Activated CD4-positive, alpha-beta T cell treated with anti-CD3 and anti-CD28 coated beads for 1 hour (primary cell): Measurements from ENCODE around the gene BRD1.

Experiments used
- DNase-seq: peaks from one replicate; pipeline ENCODE4 v3.0.0-alpha.2; 2020

Gene BRD1

DNA sequence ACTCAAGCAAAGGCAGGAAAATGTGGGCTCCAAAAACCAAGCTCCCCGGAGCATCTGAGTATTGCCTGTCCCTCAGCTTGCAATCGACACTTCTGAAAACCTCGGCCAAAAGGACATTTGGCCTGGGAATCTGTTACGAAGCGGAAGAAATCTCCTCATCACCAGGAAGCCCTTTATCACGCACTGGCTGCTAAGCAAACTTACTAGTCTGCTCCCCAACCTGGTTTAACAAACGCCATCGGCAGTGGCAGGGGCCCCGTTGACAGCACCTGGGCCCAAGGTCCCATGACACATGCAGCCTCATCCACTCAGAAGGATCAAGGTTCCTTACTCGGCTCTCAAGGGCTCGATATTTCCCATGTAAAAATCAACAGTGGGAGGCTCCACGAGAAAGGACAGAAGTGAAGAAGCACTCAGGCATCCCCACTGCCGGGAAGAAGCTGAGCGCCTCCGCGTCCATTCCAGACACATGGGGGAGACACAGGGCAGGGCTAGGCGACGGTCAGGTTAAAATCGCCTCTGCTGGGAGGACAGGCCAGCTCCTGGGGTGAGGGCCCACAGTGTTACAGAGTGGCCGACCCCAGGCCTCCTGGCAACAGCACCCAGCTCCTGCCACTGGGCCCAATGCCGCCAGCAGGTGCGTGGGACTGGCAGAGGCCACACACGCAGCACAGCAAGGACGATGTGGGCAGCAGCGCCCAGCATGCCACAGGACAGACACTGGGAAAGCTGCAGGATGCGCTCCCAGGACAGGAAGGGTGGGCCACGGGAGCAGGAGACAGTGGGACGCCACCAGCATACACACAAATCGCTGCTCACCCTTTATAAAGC is 27.1 kb downstream of the BRD1 start:
- no peak for DNase-seq

DNA sequence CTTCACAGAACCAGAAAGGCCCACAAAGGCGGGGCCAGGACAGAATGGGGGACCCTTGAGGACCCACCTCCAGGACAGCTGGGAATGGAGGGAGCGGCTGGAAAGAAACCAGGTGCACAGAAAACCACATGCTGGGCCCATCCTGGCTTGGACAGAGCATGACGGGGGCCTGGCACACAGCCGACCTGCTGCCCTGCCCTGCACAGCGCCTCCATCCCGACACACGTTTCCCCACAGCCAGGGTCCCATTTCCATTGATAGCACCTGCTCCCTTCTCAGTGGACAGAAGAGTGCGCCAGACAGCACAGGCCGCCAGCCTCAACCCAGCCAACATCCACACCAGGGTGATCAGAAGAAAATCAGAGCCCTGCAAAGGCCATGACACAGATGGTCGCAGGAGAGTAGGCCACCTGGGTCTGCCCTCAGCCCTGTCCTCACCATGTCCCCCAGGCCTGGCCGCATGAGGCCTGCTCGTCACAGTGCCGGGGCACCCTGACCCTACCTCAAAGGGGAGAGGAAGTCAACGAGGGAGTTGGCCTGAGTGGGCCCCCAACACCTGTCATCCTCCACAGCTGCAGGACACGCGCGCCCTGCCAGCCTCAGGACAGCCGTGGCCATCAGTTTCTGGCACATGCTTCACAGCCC is 28.1 kb downstream of the BRD1 start:
- no peak for DNase-seq

DNA sequence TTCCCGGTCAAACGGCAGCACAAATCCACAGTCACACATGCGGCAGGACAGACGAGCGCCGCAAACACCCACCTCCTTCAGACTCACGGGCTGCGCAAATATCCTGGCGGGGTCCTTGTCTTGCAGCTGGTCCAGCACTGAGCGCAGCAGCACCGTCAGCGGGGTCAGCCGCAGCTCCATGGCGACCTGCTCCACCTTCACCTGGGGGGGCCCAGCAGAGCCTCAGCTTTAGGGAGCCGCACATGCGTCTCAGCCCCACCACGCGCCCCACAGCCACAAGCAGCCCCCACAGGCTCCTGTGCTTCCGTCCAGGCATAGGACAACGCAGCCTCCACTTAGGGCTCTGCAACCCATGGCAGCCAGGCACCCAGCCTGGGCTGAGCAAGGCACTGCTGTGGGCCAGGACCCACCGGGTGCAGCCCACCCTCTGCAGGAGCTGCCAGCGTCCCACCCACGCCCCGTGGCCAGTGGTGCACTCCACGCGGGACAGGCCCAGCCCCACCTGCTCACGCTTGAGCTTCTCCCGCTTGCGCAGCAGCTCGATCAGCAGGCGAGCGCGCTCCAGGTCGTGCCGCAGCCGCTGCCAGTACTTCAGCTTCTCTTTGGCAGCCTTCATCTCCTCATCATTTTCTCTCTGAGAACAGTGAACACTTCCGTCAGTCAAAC is 29.1 kb downstream of the BRD1 start:
- no peak for DNase-seq

DNA sequence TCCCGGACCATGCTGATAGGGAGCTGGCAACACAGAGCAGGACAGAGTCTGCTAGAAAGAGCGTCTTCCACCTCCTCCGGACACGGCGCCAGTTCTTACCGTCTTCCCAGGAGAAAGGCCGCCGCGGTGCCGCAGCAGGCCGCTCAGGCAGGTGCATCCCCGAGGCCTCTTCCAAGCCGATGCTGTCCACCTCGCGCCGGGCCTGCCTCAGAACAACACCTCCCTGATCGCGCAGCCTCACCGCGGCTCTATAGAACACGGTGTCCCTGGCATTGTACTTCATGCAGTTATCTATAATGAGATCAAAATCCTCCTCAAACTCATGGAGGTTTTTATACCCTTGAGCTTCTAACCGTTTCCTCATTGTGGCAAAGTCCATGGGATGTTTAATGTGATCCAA is 30.0 kb downstream of the BRD1 start:
- no peak for DNase-seq

DNA sequence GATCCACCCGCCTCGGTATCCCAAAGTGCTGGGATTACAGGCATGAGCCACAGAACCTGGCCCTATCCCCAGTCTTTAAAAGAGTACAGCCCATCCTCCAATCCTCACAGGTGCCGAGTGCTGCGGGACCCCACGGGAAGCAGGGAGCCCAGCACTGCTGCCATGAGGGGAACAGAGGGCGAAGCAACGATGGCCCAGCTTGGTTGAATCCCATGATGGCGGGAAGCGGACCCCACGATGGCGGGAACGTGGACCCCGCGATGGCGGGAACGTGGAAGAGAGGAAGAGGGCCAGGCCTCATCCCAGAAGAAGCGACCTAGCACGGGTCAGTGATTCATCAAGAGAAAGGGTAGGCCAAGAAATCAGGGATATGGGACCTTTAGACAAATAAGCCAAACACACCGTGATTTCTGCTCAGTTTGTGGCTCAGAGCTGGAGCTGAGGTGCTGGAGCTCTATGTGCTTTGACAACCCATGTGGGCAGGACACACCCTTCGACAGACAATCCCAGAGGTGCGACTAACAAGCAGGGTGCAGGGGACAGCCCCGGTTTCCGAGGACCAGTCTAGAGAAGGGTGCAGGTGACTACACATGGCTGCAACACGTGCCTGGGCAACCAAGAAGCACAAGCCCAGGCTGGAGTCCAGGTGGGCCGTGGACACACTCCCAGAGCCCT is 30.9 kb downstream of the BRD1 start:
- no peak for DNase-seq

DNA sequence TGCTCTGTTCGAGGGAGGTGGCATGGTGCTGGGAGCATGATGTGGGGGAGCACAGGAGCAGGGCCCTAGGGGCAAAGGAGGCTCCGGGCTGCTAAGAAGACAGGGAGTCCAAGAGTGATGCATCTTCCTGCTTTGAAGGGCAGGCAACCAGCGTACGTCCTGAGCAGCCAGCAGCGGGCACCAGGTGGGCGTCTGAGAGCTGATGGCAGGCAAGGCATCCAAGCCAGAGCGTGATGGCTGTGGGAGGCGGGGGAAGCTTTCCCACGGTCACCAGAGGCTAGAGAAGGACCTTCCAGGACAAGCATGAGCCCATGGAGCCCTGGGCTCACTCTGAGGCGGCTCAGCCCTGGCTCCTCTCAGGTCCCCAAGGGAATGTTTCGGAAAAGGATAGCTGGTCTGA is 32.2 kb downstream of the BRD1 start:
- DNase-seq: no peak

DNA sequence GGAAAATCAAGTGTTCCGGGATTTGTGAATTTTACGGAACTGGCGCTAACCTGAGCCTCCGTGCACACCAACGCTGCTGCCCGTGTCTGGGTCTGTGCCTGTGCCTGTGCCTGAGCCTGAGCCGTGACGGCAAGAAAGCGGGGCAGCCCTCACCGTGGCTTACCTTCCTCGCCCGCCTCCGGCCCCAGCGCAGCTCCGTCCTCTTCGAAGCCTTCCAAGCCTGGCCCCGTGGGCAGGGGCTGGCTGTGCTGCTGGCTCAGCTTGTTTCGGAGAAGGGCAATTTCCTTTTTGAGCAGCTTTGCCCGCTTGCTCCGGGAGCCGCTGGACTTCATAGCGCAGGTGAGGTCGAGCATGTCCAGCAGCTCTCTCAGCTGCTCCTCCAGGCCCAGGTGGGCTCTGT is 33.8 kb downstream of the BRD1 start:
- DNase-seq: no peak

DNA sequence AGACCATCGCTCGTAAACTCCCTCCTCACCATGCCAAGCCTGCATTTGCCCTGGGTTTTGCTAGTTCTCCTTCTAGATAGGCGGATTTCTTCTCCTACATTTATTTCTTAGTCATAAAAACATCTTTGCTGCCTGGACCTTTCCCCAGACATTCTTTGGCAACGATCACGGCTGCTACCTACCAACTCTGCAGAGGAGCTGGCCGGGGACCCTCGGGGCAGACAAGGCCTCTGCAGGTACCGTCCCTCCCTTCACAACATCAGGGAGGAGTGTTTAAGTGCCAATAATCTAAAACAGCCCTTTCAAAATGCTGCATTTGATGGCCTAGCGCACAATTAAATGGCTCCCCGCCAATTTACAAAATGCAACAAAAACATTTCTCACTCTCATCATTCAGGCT is 34.4 kb downstream of the BRD1 start:
- no peak for DNase-seq

DNA sequence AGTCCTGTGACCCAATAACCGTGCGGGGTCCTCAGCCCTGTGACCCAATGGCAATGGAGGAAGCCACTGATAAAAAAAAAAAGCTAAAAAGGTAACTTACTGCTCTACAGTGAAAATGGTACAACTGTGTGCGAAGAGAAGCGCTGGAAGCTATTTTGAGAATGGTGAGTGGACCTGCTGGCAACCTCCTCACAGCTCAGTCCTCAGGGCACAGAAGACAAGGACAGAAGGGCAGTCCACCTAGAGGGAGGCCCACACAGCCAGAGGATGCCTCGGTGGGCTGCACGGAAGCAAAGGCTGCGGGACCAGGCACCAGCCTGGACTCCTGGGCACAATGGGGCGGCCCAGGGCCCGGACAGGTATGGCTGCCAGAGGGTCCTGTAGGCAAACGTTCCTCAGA is 35.6 kb downstream of the BRD1 start:
- no peak for DNase-seq

DNA sequence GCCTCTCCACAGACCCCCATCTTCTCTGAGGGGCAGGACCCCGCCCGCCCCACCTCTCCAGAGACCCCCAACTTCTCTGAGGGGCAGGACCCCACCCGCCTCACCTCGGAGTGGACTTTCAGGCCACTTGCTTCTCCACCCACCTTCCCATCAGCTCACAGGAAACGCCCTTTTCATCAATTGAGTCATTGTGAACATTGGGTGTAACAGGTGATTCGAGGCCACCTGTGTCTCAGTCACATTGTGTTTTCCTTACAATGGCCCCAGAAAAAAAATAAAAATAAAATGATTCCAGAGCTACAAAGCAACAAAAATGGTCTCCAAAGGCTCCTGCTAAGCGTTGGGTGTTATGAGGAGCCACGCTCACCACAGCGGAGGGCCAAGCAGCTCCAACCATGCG is 36.0 kb downstream of the BRD1 start:
- no peak for DNase-seq

DNA sequence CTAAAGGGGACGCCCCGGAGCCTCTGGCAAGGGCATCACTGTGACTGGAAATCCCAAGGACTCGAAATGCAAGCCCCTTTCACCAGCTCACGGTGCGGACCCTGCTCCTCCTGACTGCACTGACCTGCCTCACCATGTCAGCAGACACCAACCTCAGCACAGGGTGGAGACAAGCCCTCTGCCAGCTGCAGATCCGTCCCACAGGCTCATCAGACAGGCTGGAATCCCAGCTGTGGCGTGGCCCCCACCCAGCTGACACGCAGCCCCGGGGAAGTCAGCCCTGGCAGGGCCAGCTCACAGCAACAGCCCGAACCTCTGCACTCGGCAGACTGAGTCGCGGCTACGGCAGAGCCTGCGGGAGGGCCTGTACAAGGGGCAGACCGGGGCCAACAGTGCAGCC is 36.8 kb downstream of the BRD1 start:
- no peak for DNase-seq

DNA sequence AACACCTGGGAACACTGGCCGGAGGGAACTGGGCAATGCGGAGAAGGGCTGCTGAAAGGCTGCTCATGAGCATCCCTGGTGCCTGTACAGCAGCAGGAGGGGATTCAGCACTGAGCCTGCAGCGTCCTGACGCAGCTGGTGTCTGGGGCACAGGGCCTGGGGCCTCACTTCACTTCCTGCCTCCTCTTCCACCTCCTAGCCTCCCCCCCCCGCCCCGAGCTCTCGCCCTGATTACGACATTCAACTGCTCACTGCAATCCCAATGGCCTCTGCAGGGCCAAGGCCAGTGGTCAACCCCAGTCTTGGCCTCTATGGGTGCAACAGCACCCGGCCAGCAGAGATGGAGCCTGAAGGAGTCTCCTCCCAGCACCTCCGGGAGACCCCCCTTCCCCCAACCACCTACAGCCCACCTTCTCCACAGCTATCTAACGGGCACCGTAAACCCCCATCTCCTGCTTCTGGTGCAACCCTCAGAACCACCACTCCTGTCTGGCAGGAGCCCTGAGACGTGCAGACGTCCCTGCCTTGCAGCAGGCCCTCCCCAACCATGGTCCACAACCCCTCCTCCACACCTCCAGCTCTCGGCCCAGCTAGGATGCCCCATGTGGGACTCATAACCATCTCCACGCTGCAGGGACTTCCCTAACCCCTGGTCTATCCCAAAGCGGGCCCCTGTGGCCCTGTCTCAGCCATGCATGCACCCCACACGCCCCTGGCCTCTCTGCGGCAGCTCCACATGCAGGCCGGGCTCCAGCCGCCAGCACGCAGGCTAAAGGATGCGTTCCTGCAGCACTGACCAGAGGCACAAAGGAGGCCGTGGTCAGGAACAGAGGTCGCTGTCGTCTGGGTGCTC is 38.2 kb downstream of the BRD1 start:
- DNase-seq: no peak

DNA sequence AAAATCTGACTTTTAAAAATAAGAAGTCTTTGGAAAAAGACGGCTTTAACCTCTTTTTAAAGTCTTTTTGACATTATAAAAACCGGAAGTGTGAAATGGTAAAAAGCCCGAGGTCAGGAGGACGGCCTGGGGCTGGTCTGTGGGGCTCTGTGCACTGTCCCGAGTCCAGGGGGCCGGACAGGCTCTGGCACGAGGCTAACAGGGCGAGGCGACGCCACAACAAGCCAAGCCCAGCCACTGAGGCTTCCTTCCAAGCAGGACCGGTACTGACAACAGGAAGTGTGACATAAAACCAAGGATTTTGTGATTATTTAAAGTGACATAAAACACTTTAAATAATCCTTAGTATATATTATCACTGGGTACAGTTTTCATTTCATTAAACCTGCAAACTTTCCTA is 39.2 kb downstream of the BRD1 start:
- no peak for DNase-seq

DNA sequence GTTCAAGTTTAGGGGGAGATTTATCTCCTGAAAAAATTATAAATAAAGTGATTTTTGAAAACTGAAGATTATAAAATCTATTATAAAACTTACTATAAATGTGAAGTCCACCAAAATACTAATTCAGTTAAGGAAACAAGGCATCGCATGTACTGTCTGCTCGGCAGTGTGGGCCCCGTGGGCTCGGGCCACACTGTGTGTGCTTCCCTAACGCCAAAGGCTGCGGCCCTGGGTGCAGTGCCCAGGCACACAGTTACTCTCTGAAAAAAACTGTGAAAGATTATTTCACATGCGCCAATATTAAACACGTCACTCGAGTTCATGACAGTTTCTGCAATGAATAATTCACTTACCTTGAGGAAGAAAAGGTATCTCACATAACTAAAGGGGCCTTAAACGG is 39.8 kb downstream of the BRD1 start:
- no peak for DNase-seq

DNA sequence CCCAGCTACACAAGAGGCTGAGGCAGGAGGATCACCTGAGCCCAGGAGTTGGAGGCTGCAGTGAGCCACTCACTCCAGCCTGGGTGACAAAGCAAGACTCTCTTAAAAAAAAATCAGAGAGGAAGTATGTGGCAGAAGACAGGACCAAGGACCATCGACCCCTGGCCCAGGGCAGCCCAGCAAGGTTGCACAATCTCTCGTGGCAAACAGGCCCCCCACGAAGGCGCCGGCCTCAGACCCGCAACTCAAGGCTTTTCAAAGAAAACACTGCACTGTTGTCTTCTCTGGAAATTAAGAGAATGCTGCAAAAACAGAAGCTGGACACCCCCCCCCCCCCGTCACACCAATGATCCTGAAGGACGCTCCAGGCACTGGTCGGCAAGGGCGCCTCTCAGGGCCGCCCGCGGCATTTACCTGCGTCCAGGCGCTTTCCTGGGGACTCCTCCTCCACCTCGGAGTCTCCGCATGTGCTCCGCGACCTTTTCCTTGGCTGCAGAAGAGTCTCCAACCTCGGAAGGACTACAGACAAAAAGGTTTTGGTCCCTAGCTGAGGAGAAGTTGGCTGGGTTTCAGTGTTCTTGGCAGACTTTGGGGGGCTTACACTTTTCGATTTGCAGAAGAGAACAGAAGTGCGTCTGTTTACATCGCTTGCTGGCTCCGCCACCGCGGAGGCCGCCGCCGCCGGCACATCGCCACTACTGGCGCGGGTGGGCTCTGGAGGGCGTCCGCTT is 40.5 kb downstream of the BRD1 start:
- DNase-seq: no peak

DNA sequence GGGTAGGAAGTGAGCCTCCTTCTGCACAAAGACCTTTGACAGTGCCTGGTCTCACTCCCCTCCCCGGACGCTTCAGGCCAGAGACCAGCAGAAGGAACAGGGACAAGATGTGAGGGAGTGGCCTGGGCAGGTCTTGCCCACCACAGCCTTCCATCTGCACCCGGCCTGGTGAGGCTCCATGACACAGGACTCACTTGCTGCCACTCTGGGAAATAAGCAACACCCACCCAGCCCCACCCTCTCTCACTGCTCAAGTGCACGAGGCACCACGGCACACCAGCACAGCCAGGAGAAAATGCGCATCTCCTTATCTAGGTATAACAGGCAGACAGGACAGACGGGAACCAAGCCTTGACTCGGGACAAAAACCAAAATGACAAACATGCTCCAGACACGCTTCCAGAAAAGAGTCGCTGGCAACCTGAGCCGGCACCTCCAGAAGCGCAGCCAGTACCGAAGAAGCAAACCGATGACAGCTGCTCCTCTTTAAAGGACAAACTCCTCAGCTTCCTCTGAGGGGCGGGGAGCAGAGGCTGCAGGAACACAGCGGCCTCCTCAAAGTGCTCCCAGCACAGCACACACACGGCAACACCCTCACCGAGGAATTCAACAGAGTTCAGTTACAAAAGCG is 41.7 kb downstream of the BRD1 start:
- no peak for DNase-seq

DNA sequence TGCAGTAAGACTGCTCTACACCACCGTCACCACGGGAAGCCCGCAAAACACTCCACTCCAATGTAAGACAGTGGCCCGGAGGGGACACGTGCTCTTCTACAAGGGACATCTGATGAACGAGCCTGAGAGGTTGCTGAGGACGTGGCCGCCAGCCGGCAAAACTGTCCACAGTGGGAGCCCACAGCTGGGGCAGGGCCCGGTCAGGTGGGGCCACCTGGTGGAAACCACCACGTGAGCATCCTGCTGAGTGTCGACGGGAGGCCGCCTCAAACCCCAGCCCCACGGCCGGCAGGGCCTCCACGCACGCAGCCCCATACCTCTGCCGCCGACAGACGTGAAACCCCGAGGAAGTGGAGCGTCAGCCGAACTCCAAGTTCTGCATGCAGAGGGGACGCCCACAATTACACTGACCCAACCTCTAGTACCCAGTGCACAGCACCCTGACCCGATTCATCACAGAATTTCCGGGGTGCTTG is 42.6 kb downstream of the BRD1 start:
- no peak for DNase-seq

DNA sequence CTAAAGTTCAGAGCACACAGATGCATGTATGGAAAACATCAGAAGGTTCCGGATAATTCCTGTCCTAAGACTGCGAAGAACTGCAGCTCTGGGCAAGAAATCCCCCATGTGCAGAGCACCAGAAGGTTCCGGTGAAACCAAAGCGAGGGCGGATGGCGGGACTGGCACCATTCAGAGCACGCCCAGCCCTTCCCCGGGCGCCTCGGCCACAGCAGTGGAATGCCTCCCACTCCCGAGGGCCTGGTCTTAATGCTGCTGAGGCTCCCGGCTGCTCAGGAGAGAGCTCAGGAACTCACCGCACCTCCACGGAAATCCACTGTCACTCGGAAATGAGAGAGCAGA is 43.1 kb downstream of the BRD1 start:
- DNase-seq: no peak

DNA sequence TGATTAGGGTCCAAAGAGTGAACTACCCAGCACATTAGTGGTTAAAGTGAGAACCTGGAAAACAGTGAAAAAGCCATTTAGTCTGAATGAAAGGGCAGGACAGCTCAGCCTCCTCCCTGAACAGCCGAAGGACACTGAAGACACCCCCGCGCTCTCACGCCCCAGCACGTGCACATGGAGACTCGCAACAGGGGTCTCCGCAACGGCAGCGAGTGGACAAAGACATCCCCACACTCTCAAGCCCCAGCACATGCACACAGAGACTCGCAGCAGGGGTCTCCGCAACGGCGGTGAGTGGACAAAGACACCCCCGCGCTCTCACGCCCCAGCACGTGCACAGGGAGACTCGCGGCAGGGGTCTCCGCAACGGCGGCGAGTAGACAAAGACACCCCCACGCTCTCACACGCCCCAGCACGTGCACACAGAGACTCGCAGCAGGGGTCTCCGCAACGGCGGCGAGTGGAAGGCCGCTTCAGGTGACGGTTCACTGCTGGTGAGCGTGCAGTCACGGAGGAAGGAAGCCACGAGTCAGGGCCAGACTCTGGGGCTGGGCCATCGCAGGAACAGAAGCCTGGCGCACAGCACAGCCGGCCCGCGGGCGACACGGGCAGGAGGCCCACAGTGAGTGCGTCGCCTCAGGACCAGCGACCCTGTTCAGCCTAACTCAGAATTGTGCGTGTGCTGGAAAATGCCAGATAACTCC is 43.6 kb downstream of the BRD1 start:
- DNase-seq: no peak

DNA sequence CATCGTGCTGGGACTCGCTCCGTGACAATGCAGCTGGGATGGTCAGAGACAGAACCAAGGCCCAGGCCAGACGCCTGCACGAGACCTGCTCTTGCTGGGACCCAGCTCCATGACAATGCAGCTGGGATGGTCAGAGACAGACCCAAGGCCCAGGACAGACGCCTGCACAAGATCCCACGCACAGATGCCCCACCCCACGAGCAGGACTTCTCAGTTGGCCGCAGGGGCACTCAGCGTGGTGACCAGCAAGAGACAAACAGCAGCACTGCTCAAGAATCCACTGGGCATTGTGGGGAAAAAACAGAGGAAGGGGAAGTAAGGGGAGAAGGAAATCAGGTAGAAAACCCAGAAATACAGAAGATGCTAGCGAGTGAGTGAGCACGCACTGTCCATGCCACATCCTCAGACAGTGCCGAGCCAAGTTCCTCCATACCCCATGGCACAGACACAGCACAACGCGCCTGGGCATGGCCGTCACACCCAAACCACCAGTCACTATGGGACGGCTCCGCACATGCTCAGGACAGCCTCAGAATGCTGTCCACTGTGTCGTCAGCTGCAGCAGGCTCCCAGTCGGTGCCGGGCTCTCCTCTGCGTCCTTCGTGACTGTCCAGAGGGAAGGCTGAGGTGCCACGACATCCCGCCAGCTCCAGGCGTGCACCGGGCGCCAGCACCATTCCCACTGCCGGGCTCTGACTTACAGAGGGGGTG is 44.5 kb downstream of the BRD1 start:
- no peak for DNase-seq
